GM06990 (cell line): ENCODE data around the gene HAUS2.

ENCODE experiments used
- DNase-seq: peaks from one replicate; pipeline ENCODE4 v3.0.0-alpha.2; 2011; ENCODE audit not compliant: insufficient read length; ENCODE audit errors: extremely low read depth
- H3K27me3 ChIP-seq: replicated peaks from 2 replicates; pipeline ENCODE4 v1.6.0; 2011; ENCODE audit warnings: low read length; ENCODE audit not compliant: control insufficient read depth, insufficient read depth
- H3K36me3 ChIP-seq: 2 replicates; pipeline ENCODE4 v1.5.1; 2011; ENCODE audit warnings: low read length; ENCODE audit not compliant: control insufficient read depth, insufficient read depth
- H3K4me3 ChIP-seq: replicated peaks from 2 replicates; pipeline ENCODE4 v1.5.1; 2011; ENCODE audit warnings: low read depth, mild to moderate bottlenecking, control low read depth, low read length
- CTCF ChIP-seq: IDR thresholded peaks from 2 replicates; pipeline ENCODE4 v1.5.1; 2011; ENCODE audit warnings: low read length, control low read depth, mild to moderate bottlenecking, inconsistent platforms; ENCODE audit not compliant: insufficient read depth, poor library complexity, severe bottlenecking

Gene HAUS2

GRCh38 chr15:42608110-42608531, 59.5 kb downstream of the HAUS2 start:
- no peak overlapping the region for H3K4me3 ChIP-seq
- peak; percentile 50 for DNase-seq
- H3K36me3 ChIP-seq, result no peaks in the 10 kb centered on the region
- no peaks in the 10 kb centered on the region for H3K27me3 ChIP-seq
- no peak for TF ChIP-seq CTCF

- no peak for TF ChIP-seq CTCF
- Histone ChIP-seq H3K36me3 (no peaks in the 10 kb centered on the region), H3K4me3 (no peak overlapping the region), H3K27me3 (no peaks in the 10 kb centered on the region)
- no peak for DNase-seq
Measured at GRCh38 chr15:42608752-42609488, 60.3 kb downstream of the HAUS2 start.

GRCh38 chr15:42611532-42611931, 62.9 kb downstream of the HAUS2 start:
- TF ChIP-seq CTCF, result no peak
- DNase-seq, result no peak
- no peaks in the 10 kb centered on the region for H3K36me3 ChIP-seq
- H3K4me3 ChIP-seq, result no peak overlapping the region
- no peaks in the 10 kb centered on the region for H3K27me3 ChIP-seq

- H3K36me3 ChIP-seq, result no peaks in the 10 kb centered on the region
- DNase-seq, result no peak
- no peak for TF ChIP-seq CTCF
- H3K4me3 ChIP-seq, result no peak overlapping the region
- no peaks in the 10 kb centered on the region for H3K27me3 ChIP-seq
Measured at GRCh38 chr15:42612367-42612912, 63.8 kb downstream of the HAUS2 start.

GRCh38 chr15:42616107-42616506, 67.5 kb downstream of the HAUS2 start:
- Histone ChIP-seq H3K27me3 (no peaks in the 10 kb centered on the region), H3K4me3 (no peak overlapping the region), H3K36me3 (no peaks in the 10 kb centered on the region)
- DNase-seq, result no peak
- TF ChIP-seq CTCF, result no peak
